Ectodermal cell (in vitro differentiated cells): ENCODE results near the gene ERCC6L.
A peak's percentile ranks its signal among the peaks of the same experiment; 100 is the strongest.
"Not testable (repeated sequence)": the region's sequence is repeated elsewhere in the genome, so short reads cannot be mapped to it uniquely, and the experiment has no call there.

Source experiments
- H3K27ac ChIP-seq: 2 replicates; pipeline ENCODE4 v1.7.0; 2013; ENCODE audit warnings: mild to moderate bottlenecking, low read depth, low read length; ENCODE audit not compliant: insufficient read depth, poor library complexity, severe bottlenecking
- H3K27me3 ChIP-seq: 2 replicates; pipeline ENCODE4 v1.7.0; 2013; ENCODE audit warnings: mild to moderate bottlenecking, low read length; ENCODE audit not compliant: insufficient read depth, control insufficient read depth, poor library complexity, severe bottlenecking
- H3K36me3 ChIP-seq: one replicate; pipeline ENCODE4 v1.7.0; 2013; ENCODE audit warnings: low read length; ENCODE audit not compliant: control insufficient read depth, insufficient read depth
- H3K4me1 ChIP-seq: one replicate; pipeline ENCODE4 v1.7.0; 2013; ENCODE audit warnings: low read length; ENCODE audit not compliant: control insufficient read depth, insufficient read depth
- H3K4me3 ChIP-seq: 2 replicates; pipeline ENCODE4 v1.7.0; 2013; ENCODE audit warnings: low read depth, low read length, control low read depth; ENCODE audit not compliant: insufficient read depth
- H3K9me3 ChIP-seq: 2 replicates; pipeline ENCODE4 v1.7.0; 2013; ENCODE audit warnings: mild to moderate bottlenecking, low read length, moderate library complexity; ENCODE audit not compliant: control insufficient read depth
- WGBS, 2 experiments: methylation state at CpG; one replicate each; pipeline ENCODE4 v1.1.7; 2013; ENCODE audit warnings: missing lambda C conversion rate in 2 of 2; 5-methylcytosine and 5-hydroxymethylcytosine counted together

ERCC6L gene

DNA sequence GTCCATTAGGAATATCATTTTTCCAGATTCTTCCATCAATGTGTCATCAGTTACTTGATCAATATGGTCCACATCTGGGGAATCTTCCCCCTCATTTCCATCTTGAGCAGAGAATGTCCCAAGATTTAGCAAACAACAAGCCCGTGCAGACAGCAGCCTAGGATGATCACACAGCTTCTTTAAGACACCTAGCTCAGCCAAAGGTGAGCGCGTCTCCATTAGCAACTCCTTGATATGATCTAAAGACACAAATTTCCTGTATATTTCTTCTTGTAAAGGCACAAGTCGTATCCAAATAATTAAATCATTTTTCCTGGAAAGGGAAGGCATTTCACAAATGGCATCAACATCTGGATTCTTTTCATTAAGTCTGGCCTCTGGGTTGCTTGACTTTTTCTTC is 31.5 kb downstream of the ERCC6L start:
- Histone ChIP-seq H3K4me3 (no peak overlapping the region), H3K27ac (no peak overlapping the region), H3K9me3 (no peaks in the 10 kb centered on the region), H3K4me1 (no peaks in the 10 kb centered on the region), H3K27me3 (no peaks in the 10 kb centered on the region), H3K36me3 (no peaks in the 10 kb centered on the region)
- WGBS, 2 experiments = 87 to 96% methylated on average over 4 of the region's 4 CpGs

DNA sequence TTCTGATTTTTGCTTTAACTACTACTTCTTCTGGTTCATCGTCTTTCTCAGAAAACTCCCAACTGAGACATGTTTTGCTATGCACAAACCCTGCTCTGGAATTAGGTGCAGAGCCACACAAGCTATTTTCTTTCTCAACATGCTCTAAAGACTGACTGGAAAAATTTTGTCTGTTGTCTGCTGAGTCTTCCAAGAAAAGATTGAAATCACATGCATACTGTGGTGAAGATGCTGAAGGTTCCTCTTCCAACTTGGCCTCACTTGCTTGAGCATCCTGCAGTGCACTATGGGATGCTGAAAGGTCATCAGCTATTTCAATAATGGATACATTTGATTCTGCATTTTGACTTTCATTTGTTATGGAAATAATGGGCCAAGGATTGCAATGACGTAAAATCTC is 33.1 kb downstream of the ERCC6L start:
- H3K36me3 ChIP-seq = no peaks in the 10 kb centered on the region

DNA sequence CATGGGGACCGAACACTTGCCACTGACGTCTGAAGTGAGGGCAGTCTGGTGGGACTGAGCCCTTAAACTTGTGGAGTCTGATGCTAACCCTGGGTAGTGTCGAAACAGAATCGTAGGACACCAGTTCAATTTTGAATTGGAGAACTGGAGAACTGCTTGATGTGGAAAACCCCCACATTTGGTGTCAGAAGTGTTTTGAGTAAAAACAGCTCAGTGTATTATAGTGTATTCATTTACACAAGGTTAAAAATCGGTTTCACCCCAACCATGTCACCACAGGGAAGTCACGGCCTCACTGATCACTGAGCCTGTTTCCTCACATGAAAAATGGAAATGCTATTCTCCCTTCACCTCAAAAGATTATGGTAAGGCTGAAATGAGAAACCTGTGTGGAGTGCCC is 35.4 kb downstream of the ERCC6L start:
- Histone ChIP-seq H3K27ac (no peak overlapping the region), H3K4me3 (no peak overlapping the region), H3K27me3 (no peaks in the 10 kb centered on the region), H3K9me3 (no peaks in the 10 kb centered on the region), H3K36me3 (peaks cover 2% of the 10 kb centered on the region), H3K4me1 (no peaks in the 10 kb centered on the region)
- WGBS, 2 experiments = 88 to 93% methylated on average over 5 to 6 of the region's 6 CpGs

More for the DNA sequence above, 33.1 kb downstream of the ERCC6L start:
- Histone ChIP-seq H3K27ac (no peak overlapping the region), H3K4me1 (no peaks in the 10 kb centered on the region), H3K9me3 (no peaks in the 10 kb centered on the region), H3K27me3 (no peaks in the 10 kb centered on the region), H3K4me3 (no peak overlapping the region)
- WGBS, 2 experiments = 90 to 98% methylated on average over 1 to 2 of the region's 2 CpGs

DNA sequence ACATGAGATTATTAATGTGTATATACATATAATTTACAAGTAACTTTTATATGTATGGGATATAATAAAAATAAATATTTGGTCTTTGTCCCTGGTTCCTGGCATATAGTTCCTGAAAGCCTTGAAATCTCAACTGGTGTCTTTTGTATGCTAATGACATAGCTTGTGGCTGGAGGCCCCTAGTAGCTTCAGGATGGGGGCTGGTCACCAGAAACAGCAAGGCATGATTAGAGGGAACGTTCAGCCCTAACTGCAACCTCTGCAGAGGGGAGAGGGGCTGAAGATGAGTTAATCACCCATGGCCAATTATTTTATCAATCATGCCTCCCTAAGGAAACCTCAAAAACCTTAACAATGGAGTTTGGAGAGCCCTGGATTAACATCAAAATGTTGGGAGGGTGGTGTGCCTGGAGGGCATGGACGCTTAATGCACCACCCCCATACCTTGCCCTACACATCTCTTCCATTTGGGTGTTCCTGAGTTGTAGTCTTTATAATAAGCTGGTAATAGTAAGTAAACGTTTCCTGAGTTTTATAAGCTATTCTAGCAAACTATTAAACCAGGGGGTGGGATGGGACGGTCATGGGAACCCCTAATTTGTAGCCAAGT is 35.9 kb downstream of the ERCC6L start:
- Histone ChIP-seq H3K4me3 (no peak overlapping the region), H3K4me1 (no peaks in the 10 kb centered on the region), H3K9me3 (no peaks in the 10 kb centered on the region), H3K36me3 (peaks cover 4% of the 10 kb centered on the region), H3K27me3 (no peaks in the 10 kb centered on the region), H3K27ac (no peak overlapping the region)
- WGBS, 2 experiments = 44 to 50% methylated on average over 2 to 3 of the region's 4 CpGs

DNA sequence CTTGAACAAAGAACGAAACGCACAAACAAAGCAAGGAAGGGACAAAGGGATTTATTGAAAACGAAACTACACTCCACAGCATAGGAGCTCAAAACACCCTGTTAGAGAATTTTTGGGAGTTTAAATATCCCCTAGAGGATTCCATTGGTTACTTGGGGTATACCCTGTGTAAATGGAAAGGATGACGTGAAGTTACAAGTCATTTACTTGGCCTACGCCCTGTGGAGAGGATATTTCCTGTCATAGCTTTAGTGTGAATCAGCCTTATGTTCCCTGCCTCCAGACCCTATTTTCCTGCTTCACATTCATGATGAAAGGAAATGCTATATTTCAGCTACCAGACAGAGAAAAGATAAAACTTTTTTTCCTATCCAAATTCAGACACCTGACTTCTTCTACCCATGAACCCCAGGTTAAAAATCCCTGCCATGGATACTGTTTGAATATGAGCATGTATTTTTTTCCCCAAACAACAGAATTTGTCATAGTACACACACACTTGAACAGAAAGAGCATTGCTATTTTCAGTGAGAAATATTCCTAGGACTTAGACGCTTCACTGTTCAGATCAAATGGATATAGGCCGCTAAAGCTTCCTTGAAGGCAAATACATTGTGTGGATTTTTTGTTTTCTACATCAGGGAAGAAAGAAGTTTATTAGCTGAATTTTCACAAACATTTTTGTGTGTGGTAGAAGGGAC is 36.8 kb downstream of the ERCC6L start:
- peaks cover 4% of the 10 kb centered on the region for H3K36me3 ChIP-seq
- WGBS, 2 experiments = 74 to 91% methylated on average over 4 to 7 of the region's 7 CpGs
- no peak overlapping the region for H3K27ac ChIP-seq

DNA sequence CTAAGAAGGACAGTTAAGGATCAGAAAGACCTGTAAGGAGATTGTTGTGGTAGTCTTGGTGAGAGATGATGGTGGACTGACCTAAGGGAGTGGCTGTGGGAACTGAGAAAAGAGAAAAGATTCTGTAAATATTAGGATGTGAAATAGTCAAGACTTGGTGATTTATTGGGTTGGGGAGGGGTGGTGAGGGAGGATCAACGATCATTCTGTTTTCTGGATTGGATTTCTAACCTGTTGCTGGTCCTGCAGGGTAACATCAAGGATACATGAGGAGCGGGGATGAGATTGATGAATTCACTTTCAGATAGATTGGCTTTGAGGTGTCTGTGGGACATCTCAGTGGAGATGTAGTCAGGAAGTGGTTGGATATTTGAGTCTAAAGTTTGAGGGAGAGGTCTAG is 55.9 kb downstream of the ERCC6L start:
- H3K27ac ChIP-seq = no peak overlapping the region
- H3K4me3 ChIP-seq = no peak overlapping the region
- H3K9me3 ChIP-seq = no peaks in the 10 kb centered on the region
- no peaks in the 10 kb centered on the region for H3K27me3 ChIP-seq
- 94 to 96% methylated on average over 2 of the region's 2 CpGs for WGBS, 2 experiments
- H3K4me1 ChIP-seq = no peaks in the 10 kb centered on the region
- H3K36me3 ChIP-seq = no peaks in the 10 kb centered on the region

More for the DNA sequence above, 36.8 kb downstream of the ERCC6L start:
- H3K9me3 ChIP-seq = no peaks in the 10 kb centered on the region
- H3K27me3 ChIP-seq = no peaks in the 10 kb centered on the region
- no peak overlapping the region for H3K4me3 ChIP-seq
- H3K4me1 ChIP-seq = no peaks in the 10 kb centered on the region

DNA sequence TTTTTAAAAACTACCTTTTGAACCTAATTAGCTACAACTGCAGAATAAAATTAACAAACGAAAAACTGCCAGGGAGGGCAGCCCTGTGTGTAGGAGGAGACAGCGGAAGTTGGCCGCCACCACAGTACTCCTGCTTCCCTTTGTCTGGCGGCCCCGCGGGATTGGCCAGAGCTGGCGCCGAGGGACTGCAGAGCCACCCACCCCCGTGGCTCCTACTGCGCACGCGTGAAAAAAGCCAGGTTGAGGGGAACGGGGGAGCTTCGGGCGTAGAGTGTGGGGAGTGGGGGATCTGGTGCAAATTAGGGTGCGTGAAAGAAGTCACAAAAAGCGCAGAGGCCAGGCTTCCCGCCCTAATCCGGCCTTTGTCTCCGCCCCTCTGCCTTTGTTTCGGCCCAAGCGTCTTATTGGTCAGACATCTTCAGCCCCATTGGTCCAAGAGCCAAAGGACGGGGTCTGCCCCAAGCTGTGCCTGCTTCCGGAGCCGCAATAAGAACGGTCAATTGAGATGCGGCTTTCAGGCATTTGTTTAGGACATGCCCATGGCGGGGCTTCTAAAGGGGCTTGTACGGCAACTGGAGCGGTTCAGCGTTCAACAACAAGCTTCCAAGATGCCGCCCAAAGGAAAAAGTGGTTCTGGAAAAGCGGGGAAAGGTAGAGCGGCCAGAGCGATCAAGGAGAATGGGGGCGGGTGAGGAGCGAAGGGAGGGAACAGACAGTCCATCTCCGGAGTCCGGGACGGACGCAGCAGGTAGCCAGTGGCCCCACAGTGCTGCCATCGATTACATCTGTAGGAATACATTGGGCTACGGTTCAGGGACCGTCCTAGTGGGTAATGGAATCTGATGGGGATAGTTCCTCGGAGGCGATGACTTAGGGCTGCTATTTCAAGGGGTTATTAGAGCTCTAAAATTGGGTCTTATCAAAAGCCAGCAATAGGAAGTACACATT is 57.4 kb downstream of the ERCC6L start, which contains the start of gene PIN4:
TSS of gene PIN4 (plus strand) at position 580 of the 948 bp plus-strand sequence. CDS start at position 609, 29 bp downstream.
- no peaks in the 10 kb centered on the region for H3K27me3 ChIP-seq
- H3K4me1 ChIP-seq = no peaks in the 10 kb centered on the region
- H3K36me3 ChIP-seq = no peaks in the 10 kb centered on the region
- peak within 1 kb of the TSS; percentile 96 for H3K27ac ChIP-seq
- peak within 1 kb of the TSS; percentile 69 for H3K4me3 ChIP-seq
- 0% methylated on average over 45 to 46 of the region's 46 CpGs for WGBS, 2 experiments
- H3K9me3 ChIP-seq = no peaks in the 10 kb centered on the region

DNA sequence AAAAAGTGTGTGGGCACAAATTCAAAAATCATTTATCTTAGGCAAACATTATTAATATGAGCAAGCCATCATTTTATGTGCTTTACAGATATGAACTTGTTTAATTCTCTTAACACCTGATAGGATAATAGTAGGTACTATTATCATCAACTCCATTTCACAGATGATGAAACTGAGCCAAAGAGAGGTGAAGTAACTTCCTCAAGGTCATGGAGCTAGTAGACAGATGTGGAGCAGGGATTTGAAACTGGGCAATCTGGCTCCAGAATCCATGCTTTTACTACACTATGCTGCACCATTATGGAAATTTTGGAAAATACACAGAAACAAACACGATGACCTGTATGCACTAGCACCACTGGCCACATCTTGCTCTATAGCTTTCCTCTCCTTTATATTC is 58.3 kb downstream of the ERCC6L start:
- Histone ChIP-seq H3K4me1 (no peaks in the 10 kb centered on the region), H3K27me3 (no peaks in the 10 kb centered on the region), H3K4me3 (peak overlapping the region; percentile 29), H3K36me3 (no peaks in the 10 kb centered on the region), H3K27ac (no peak overlapping the region), H3K9me3 (no peaks in the 10 kb centered on the region)
- 81 to 83% methylated on average over 1 of the region's 1 CpG for WGBS, 2 experiments

DNA sequence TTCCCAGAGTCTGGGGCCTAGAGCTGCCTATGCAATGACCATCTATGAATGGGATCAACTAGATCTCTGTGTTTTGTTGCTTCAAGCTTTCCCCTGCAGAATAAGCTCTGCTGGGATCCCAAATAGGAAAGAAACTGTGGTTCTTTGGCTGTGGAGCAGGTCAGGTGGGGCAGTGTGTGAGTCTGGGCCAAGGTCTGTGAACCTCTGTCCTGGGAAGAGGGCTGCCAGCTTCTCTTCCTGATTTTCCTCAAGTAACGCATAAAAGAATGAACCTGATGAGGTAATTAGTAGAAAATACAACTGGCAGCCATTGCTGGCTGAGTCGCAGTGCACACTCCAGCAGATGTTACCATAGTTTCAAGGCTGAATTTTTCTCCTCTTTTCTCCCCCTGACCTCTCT is 61.8 kb downstream of the ERCC6L start:
- Histone ChIP-seq H3K36me3 (no peaks in the 10 kb centered on the region), H3K27me3 (no peaks in the 10 kb centered on the region), H3K27ac (no peak overlapping the region), H3K4me3 (no peak overlapping the region), H3K4me1 (no peaks in the 10 kb centered on the region), H3K9me3 (no peaks in the 10 kb centered on the region)
- 88 to 93% methylated on average over 2 of the region's 2 CpGs for WGBS, 2 experiments

DNA sequence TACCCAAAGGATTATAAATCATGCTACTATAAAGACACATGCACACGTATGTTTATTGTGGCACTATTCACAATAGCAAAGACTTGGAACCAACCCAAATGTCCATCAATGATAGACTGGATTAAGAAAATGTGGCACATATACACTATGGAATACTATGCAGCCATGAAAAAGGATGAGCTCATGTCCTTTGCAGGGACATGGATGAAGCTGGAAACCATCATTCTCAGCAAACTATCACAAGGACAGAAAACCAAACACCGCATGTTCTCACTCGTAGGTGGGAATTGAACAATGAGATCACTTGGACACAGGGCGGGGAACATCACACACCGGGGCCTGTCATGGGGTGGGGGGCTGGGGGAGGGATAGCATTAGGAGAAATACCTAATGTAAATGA is 62.5 kb downstream of the ERCC6L start:
- H3K4me1 ChIP-seq, H3K27ac ChIP-seq, H3K27me3 ChIP-seq, H3K36me3 ChIP-seq, H3K9me3 ChIP-seq, H3K4me3 ChIP-seq: not testable (repeated sequence)
- 98 to 100% methylated on average over 1 to 4 of the region's 5 CpGs for WGBS, 2 experiments
